ENCODE measurements around the gene MRTO4. TPM values are rescaled to one million over a fixed set of nuclear protein-coding genes. Genes with fewer than 3 reads are reported as not detected.
A peak's percentile ranks its signal among the peaks of the same experiment; 100 is the strongest.

The MRTO4 gene
- total RNA-seq, 1 donor from 2014 or later, result 73.1 TPM

DNA sequence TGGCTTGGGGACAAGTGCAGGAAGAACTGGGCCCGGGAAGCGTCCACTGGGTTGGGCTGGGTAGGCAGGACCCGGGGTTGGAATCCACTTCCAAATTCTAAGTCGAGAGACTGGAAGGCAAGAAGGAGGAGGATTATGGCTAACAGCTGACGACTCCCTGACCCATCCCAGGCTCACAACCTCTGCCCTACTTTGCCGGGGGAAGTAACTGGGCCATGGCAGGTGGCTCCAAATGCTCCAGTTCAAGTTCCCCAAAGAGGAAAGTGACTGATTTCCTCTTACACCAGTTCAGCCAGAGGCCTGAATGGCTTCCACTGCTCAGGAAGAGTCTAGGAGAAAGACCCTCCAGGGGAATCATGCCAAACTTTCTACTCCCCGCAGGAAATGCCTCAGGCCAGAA lies 11.7 kb upstream of the MRTO4 start:
- Mint-ChIP-seq H3K9me3 (no peaks in the 10 kb centered on the region), H3K27ac (no peak overlapping the region), H3K4me1 (no peaks in the 10 kb centered on the region), H3K27me3 (no peaks in the 10 kb centered on the region), H3K4me3 (no peak overlapping the region), H3K36me3 (ENCODE audit: low read depth) (peaks cover 90% of the 10 kb centered on the region)
- ChIA-PET POLR2A (interaction anchor here (0.6 kb wide), 1 partner anchor 782 kb away, joined by 3 read pairs; no protein-coding TSS in a partner anchor), CTCF (interaction anchor here (2.2 to 2.7 kb wide), 3 partner anchors 9 to 356 kb away, joined by 6 to 10 read pairs (median 8); partner anchors contain the start of genes EMC1 and MRTO4)
- no peak for ATAC-seq (ENCODE audit: low read depth)
- TF ChIP-seq, protein P1, sequence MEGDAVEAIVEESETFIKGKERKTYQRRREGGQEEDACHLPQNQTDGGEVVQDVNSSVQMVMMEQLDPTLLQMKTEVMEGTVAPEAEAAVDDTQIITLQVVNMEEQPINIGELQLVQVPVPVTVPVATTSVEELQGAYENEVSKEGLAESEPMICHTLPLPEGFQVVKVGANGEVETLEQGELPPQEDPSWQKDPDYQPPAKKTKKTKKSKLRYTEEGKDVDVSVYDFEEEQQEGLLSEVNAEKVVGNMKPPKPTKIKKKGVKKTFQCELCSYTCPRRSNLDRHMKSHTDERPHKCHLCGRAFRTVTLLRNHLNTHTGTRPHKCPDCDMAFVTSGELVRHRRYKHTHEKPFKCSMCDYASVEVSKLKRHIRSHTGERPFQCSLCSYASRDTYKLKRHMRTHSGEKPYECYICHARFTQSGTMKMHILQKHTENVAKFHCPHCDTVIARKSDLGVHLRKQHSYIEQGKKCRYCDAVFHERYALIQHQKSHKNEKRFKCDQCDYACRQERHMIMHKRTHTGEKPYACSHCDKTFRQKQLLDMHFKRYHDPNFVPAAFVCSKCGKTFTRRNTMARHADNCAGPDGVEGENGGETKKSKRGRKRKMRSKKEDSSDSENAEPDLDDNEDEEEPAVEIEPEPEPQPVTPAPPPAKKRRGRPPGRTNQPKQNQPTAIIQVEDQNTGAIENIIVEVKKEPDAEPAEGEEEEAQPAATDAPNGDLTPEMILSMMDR (IDR thresholded peaks at IDR 0.05), result no peak
- intact Hi-C loops (cut with micrococcal nuclease), result loop anchor here (2.0 to 5.0 kb wide), 2 partner anchors 59 to 412 kb away; no protein-coding TSS in a partner anchor
- no peak for DNase-seq

DNA sequence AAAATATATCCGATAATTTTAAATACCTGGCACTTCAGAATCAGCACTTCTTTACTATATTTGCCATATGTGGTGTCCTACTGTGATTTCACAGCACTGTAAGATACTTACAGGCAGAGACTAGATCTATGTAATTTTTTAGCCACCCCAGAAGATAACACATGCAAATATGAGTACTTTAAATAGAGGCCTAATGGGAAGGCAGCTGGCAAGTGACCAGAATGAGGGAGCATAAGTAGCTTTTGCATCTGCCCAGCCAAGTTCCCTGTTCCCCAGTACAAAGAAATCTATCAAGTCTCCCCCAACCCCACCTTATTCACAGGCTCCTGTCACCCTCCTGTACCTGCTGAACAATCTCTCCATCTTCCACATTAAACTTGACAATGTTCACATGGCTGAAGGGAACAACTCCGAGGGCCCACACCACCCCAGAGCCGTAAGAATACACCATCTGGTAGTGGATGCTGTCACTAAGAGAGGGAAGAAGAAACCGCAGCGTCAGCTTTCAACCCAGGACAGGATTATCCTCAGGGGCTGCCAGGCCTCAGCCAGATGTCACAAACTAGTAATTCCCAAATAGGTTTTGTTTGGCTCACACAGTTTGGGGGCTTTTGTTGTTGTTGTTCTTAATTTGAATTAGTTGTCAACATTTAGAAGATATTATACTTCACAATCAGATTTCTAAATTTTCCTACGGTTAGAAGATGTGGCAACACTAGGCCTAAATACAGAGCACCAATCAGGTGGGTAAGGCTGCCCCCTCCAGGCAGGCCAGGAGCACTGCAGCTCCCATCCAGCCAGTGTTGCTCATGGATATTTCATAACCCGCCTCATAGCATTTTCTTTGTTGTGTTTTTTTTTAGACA lies 10.7 kb upstream of the MRTO4 start:
- POLR2A ChIA-PET, result interaction anchor here (0.7 to 1.7 kb wide), 3 partner anchors 10 to 91 kb away, joined by 3 to 9 read pairs (median 7); partner anchors contain the start of genes EMC1 and MRTO4
- TF ChIP-seq, protein P1 (IDR thresholded peaks at IDR 0.05), result peak; percentile 95
- Mint-ChIP-seq H3K9me3 (no peaks in the 10 kb centered on the region), H3K27me3 (no peaks in the 10 kb centered on the region), H3K4me3 (no peak overlapping the region), H3K27ac (no peak overlapping the region), H3K4me1 (no peaks in the 10 kb centered on the region), H3K36me3 (ENCODE audit: low read depth) (peaks cover 89% of the 10 kb centered on the region)
- CTCF ChIA-PET, result interaction anchor here (0.6 to 2.7 kb wide), 8 partner anchors 8 to 1578 kb away, joined by 3 to 10 read pairs (median 5); partner anchors contain the start of genes EMC1 and MRTO4
- intact Hi-C loops (cut with micrococcal nuclease), result loop anchor here (1.0 to 5.0 kb wide), 3 partner anchors 60 to 411 kb away; no protein-coding TSS in a partner anchor
- DNase-seq (peak; percentile 52), ATAC-seq (ENCODE audit: low read depth) (peak; percentile 99)

DNA sequence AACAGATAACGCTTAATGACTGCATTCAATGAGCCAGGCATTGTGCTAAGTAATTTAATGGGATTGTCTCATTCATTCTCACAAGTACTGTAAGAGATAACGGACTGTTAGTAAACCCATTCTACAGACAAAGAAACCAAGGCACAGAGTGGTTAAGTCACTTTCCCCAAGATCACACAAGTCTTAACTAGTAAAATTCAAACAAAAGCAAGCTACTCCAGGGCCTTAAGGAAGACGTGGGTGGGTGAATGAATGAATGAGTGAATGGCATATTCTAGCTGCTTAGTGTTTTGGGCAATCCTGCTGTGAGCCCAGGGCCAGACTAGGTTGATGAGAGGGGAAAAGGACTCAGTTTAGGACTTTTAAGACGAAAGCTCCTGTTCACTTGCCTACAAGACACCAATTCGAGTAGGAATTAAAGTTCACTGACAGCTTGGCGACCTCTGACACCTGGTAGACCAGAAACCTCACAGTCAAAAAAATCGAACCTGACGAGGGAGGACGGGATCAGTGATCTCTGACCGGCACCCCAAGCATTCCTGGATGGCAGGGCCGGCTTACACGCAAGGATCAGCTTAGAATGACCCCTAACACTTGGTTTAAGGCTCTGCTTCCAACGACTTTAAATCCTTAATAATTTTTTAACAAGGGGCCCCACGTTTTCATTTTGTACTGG lies 838 bp upstream of the MRTO4 start:
- peaks cover 32% of the 10 kb centered on the region for H3K4me1 Mint-ChIP-seq
- DNase-seq (no peak), ATAC-seq (ENCODE audit: low read depth) (no peak)
- CTCF ChIA-PET, result interaction anchor here (1.1 to 2.4 kb wide), 2 partner anchors 10 to 40 kb away, joined by 3 to 10 read pairs; no protein-coding TSS in a partner anchor
- H3K36me3 Mint-ChIP-seq (ENCODE audit: low read depth), result peaks cover 24% of the 10 kb centered on the region
- POLR2A ChIA-PET, result interaction anchor here (1.0 to 2.5 kb wide), 9 partner anchors 9 to 1811 kb away, joined by 3 to 22 read pairs (median 5); partner anchors contain the start of genes AKR7A2, CAPZB, RCC2 and SLC66A1
- TF ChIP-seq, protein P1 (IDR thresholded peaks at IDR 0.05), result no peak
- peak overlapping the region; percentile 96 for H3K4me3 Mint-ChIP-seq
- intact Hi-C loops (cut with micrococcal nuclease), result loop anchor here (1.0 to 2.0 kb wide), 5 partner anchors 40 to 348 kb away; partner anchors contain the start of genes AKR7A2, ALDH4A1, IFFO2 and SLC66A1
- no peaks in the 10 kb centered on the region for H3K27me3 Mint-ChIP-seq
- no peaks in the 10 kb centered on the region for H3K9me3 Mint-ChIP-seq
- H3K27ac Mint-ChIP-seq, result peak overlapping the region; percentile 92

DNA sequence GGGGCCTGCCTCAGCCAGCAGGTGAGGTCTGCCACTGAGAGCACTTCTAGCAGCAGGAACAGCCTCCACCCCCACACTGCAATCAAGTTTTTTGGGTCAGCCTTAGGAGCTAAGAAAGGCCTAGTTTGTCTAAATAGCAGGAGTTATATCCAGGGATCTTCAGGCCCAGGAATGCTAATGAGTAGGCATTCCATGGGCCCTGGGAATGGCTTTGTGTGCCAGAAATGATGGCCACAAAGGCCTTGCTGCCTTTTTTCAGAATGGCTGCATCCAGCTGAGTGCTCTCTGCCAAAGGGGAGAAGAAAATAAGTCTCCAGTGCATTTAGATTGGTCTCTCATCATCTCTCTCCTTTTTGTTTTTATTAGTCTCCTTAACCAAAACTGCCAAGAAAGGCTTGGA lies 2.8 kb downstream of the MRTO4 start:
- H3K9me3 Mint-ChIP-seq, result no peaks in the 10 kb centered on the region
- TF ChIP-seq, protein P1 (IDR thresholded peaks at IDR 0.05), result no peak
- H3K4me3 Mint-ChIP-seq, result no peak overlapping the region
- no peak overlapping the region for H3K27ac Mint-ChIP-seq
- no peak for DNase-seq
- intact Hi-C loops (cut with micrococcal nuclease), result no loop called here
- POLR2A ChIA-PET, result interaction anchor here (0.6 kb wide), 1 partner anchor 26 kb away, joined by 7 read pairs; no protein-coding TSS in a partner anchor
- H3K4me1 Mint-ChIP-seq, result peaks cover 32% of the 10 kb centered on the region
- peaks cover 57% of the 10 kb centered on the region for H3K36me3 Mint-ChIP-seq (ENCODE audit: low read depth)
- ATAC-seq (ENCODE audit: low read depth), result no peak
- H3K27me3 Mint-ChIP-seq, result no peaks in the 10 kb centered on the region
- CTCF ChIA-PET, result no interaction called here

Data from activated B cell treated with CpG ODN at 0.5 μM for 24 hours (primary cell).